Progenitor cell of endocrine pancreas (in vitro differentiated cells): ENCODE measurements around the gene EFCAB9. TPM values are rescaled to one million over a fixed set of nuclear protein-coding genes. Genes with fewer than 3 reads are reported as not detected.

ENCODE experiments used
- DNase-seq: peaks from one replicate; pipeline ENCODE4 v3.0.0; 2021; ENCODE audit warnings: low spot score; ENCODE audit not compliant: unreplicated experiment
- H3K27ac Mint-ChIP-seq: 2 replicates; pipeline ENCODE4 v1.8.0; 2021; ENCODE audit warnings: mild to moderate bottlenecking, moderate library complexity, mixed read lengths
- H3K27me3 Mint-ChIP-seq: 2 replicates; pipeline ENCODE4 v1.8.0; 2021; ENCODE audit warnings: mixed read lengths
- H3K36me3 Mint-ChIP-seq: 2 replicates; pipeline ENCODE4 v1.8.0; 2022; ENCODE audit warnings: mixed read lengths; ENCODE audit not compliant: insufficient read depth
- H3K4me1 Mint-ChIP-seq: 2 replicates; pipeline ENCODE4 v1.8.0; 2021; ENCODE audit warnings: low read depth, mixed read lengths
- H3K4me3 Mint-ChIP-seq: 2 replicates; pipeline ENCODE4 v1.8.0; 2021; ENCODE audit warnings: low read depth, mild to moderate bottlenecking, moderate library complexity, mixed read lengths
- H3K9me3 Mint-ChIP-seq: 2 replicates; pipeline ENCODE4 v1.8.0; 2021; ENCODE audit warnings: low read depth, mixed read lengths
- CTCF ChIP-seq: fragments of 200-600 bp; sonication (generic); IDR thresholded peaks from one replicate; pipeline ENCODE4 v1.5.0; 2021; ENCODE audit warnings: antibody characterized with exemption, mild to moderate bottlenecking; ENCODE audit not compliant: unreplicated experiment
- total RNA-seq: library from RNA; stranded (reverse); gene quantifications from 2 replicates; pipeline ENCODE4 v1.2.1, GENCODE V29; 2021

EFCAB9 gene
- total RNA-seq, 1 donor from 2014 or later = not detected

GRCh38 chr5:172185096-172185461 lies 8.9 kb upstream of the EFCAB9 start:
- Mint-ChIP-seq H3K4me3 (no peak overlapping the region), H3K27me3 (peaks cover 23% of the 10 kb centered on the region), H3K9me3 (no peaks in the 10 kb centered on the region), H3K36me3 (peaks cover 2% of the 10 kb centered on the region), H3K4me1 (peaks cover 10% of the 10 kb centered on the region), H3K27ac (no peak overlapping the region)
- no peak for DNase-seq
- no peak for TF ChIP-seq CTCF

- no peak overlapping the region for H3K4me3 Mint-ChIP-seq
- TF ChIP-seq CTCF = no peak
- H3K9me3 Mint-ChIP-seq = no peaks in the 10 kb centered on the region
- peaks cover 24% of the 10 kb centered on the region for H3K27me3 Mint-ChIP-seq
- no peaks in the 10 kb centered on the region for H3K36me3 Mint-ChIP-seq
- H3K27ac Mint-ChIP-seq = no peak overlapping the region
- H3K4me1 Mint-ChIP-seq = peaks cover 10% of the 10 kb centered on the region
- DNase-seq = no peak
Observed at GRCh38 chr5:172186114-172186695, 7.8 kb upstream of the EFCAB9 start.

- peaks cover 24% of the 10 kb centered on the region for H3K27me3 Mint-ChIP-seq
- TF ChIP-seq CTCF = no peak
- DNase-seq = no peak
Observed at GRCh38 chr5:172187118-172188032, 6.6 kb upstream of the EFCAB9 start.

GRCh38 chr5:172188033-172188892 lies 5.7 kb upstream of the EFCAB9 start, which contains the start of gene STK10:
STK10 (minus strand) TSS chr5:172188224; CDS start chr5:172188042, 182 bp downstream.
- TF ChIP-seq CTCF = peak; percentile 81
- no peaks in the 10 kb centered on the region for H3K36me3 Mint-ChIP-seq
- H3K4me1 Mint-ChIP-seq = peaks cover 10% of the 10 kb centered on the region
- peak within 1 kb of the TSS; percentile 83 for H3K4me3 Mint-ChIP-seq
- peaks cover 24% of the 10 kb centered on the region for H3K27me3 Mint-ChIP-seq
- H3K9me3 Mint-ChIP-seq = no peaks in the 10 kb centered on the region
- DNase-seq = peak; percentile 71
- H3K27ac Mint-ChIP-seq = peak within 1 kb of the TSS; percentile 59

More at GRCh38 chr5:172187118-172188032, 6.6 kb upstream of the EFCAB9 start:
- Mint-ChIP-seq H3K27ac (peak overlapping the region; percentile 59), H3K36me3 (no peaks in the 10 kb centered on the region), H3K4me3 (peak overlapping the region; percentile 83), H3K9me3 (no peaks in the 10 kb centered on the region), H3K4me1 (peaks cover 10% of the 10 kb centered on the region)
